ENCODE measurements around the gene SOWAHA. TPM values are rescaled to one million over a fixed set of nuclear protein-coding genes. Genes with fewer than 3 reads are reported as not detected.
"Not testable (repeated sequence)": the region's sequence is repeated elsewhere in the genome, so short reads cannot be mapped to it uniquely, and the experiment has no call there.

Gene SOWAHA
- total RNA-seq, 1 donor from 2014 or later, result 0.07 TPM

- intact Hi-C loops (cut with micrococcal nuclease), result not testable (repeated sequence)
Measured at GRCh38 chr5:132806804-132807162, 6.3 kb upstream of the SOWAHA start.

GRCh38 chr5:132807163-132807838 is 5.8 kb upstream of the SOWAHA start:
- intact Hi-C loops (cut with micrococcal nuclease), result no loop called here

- intact Hi-C loops (cut with micrococcal nuclease), result no loop called here
Measured at GRCh38 chr5:132808448-132808847, 4.7 kb upstream of the SOWAHA start.

- intact Hi-C loops (cut with micrococcal nuclease), result no loop called here
Measured at GRCh38 chr5:132808866-132809265, 4.2 kb upstream of the SOWAHA start.

GRCh38 chr5:132810605-132811004 is 2.5 kb upstream of the SOWAHA start:
- intact Hi-C loops (cut with micrococcal nuclease), result no loop called here

GRCh38 chr5:132812123-132812765 is 858 bp upstream of the SOWAHA start:
- intact Hi-C loops (cut with micrococcal nuclease), result no loop called here

- intact Hi-C loops (cut with micrococcal nuclease), result no loop called here
Measured at GRCh38 chr5:132813599-132814502, 749 bp downstream of the SOWAHA start.

- intact Hi-C loops (cut with micrococcal nuclease), result no loop called here
Measured at GRCh38 chr5:132814503-132815294, 1.6 kb downstream of the SOWAHA start.

GRCh38 chr5:132815454-132815853 is 2.4 kb downstream of the SOWAHA start:
- intact Hi-C loops (cut with micrococcal nuclease), result no loop called here

GRCh38 chr5:132816083-132816482 is 3.0 kb downstream of the SOWAHA start:
- intact Hi-C loops (cut with micrococcal nuclease), result no loop called here

GRCh38 chr5:132816554-132816953 is 3.5 kb downstream of the SOWAHA start:
- intact Hi-C loops (cut with micrococcal nuclease), result no loop called here

GRCh38 chr5:132817011-132817410 is 3.9 kb downstream of the SOWAHA start:
- intact Hi-C loops (cut with micrococcal nuclease), result no loop called here

GRCh38 chr5:132819468-132819867 is 6.4 kb downstream of the SOWAHA start:
- intact Hi-C loops (cut with micrococcal nuclease), result no loop called here

GRCh38 chr5:132820162-132820754 is 7.2 kb downstream of the SOWAHA start:
- intact Hi-C loops (cut with micrococcal nuclease), result loop anchor here (1.0 to 5.0 kb wide), 6 partner anchors 43 to 433 kb away; partner anchors contain the start of genes CCNI2, KIF3A and SEPTIN8

GRCh38 chr5:132821350-132821749 is 8.2 kb downstream of the SOWAHA start:
- intact Hi-C loops (cut with micrococcal nuclease), result loop anchor here (2.0 to 5.0 kb wide), 3 partner anchors 44 to 435 kb away; partner anchors contain the start of genes KIF3A and SEPTIN8

GRCh38 chr5:132821791-132822190 is 8.7 kb downstream of the SOWAHA start:
- intact Hi-C loops (cut with micrococcal nuclease), result loop anchor here (2.0 to 5.0 kb wide), 3 partner anchors 44 to 435 kb away; partner anchors contain the start of genes KIF3A and SEPTIN8

GRCh38 chr5:132822650-132823480 is 9.8 kb downstream of the SOWAHA start:
- intact Hi-C loops (cut with micrococcal nuclease), result loop anchor here (5.0 kb wide), 2 partner anchors 46 to 86 kb away; partner anchors contain the start of genes KIF3A and SEPTIN8

GRCh38 chr5:132823481-132824050 is 10.5 kb downstream of the SOWAHA start:
- intact Hi-C loops (cut with micrococcal nuclease), result loop anchor here (5.0 kb wide), 2 partner anchors 46 to 86 kb away; partner anchors contain the start of genes KIF3A and SEPTIN8

GRCh38 chr5:132824426-132824825 is 11.3 kb downstream of the SOWAHA start:
- intact Hi-C loops (cut with micrococcal nuclease), result loop anchor here (5.0 kb wide), 2 partner anchors 47 to 87 kb away; partner anchors contain the start of genes KIF3A and SEPTIN8

Measured in T-helper 2 cell treated with Interferon-gamma antibody and Interleukin-4, amounts not matched to agents 100 ng/mL and 5 ng/mL, for 36 hours (primary cell).